NCI-H345 (cell line): ENCODE data around the gene EPGN.
A peak's percentile ranks its signal among the peaks of the same experiment; 100 is the strongest.
"Not testable (repeated sequence)": the region's sequence is repeated elsewhere in the genome, so short reads cannot be mapped to it uniquely, and the experiment has no call there.

Experiments used
- DNase-seq: peaks from one replicate; lab custom pipeline; 2025; lab: John Stamatoyannopoulos, UW

EPGN gene

GRCh38 chr4:74339501-74339900 lies 31.2 kb downstream of the EPGN start:
- no peak for DNase-seq

GRCh38 chr4:74340421-74340820 lies 32.2 kb downstream of the EPGN start:
- not testable (repeated sequence) for DNase-seq

- no peak for DNase-seq
Observed at GRCh38 chr4:74344031-74344430, 35.8 kb downstream of the EPGN start.

- DNase-seq, result no peak
Observed at GRCh38 chr4:74353858-74354257, 45.6 kb downstream of the EPGN start.

GRCh38 chr4:74357965-74358364 lies 49.7 kb downstream of the EPGN start:
- no peak for DNase-seq

GRCh38 chr4:74361671-74362070 lies 53.4 kb downstream of the EPGN start:
- DNase-seq, result no peak

GRCh38 chr4:74362347-74362746 lies 54.1 kb downstream of the EPGN start:
- no peak for DNase-seq

GRCh38 chr4:74364256-74364651 lies 56.0 kb downstream of the EPGN start:
- DNase-seq, result no peak

- peak; percentile 7 for DNase-seq
Observed at GRCh38 chr4:74364652-74365491, 56.6 kb downstream of the EPGN start, which contains the start of gene EREG. Gene EREG (plus strand): TSS chr4:74365145. CDS start chr4:74365309, 164 bp downstream.

- DNase-seq, result peak; percentile 59
Observed at GRCh38 chr4:74365761-74366160, 57.5 kb downstream of the EPGN start.
